ENCODE results near the gene ABCC1. TPM values are rescaled to one million over a fixed set of nuclear protein-coding genes. Genes with fewer than 3 reads are reported as not detected.

Gene ABCC1
- total and polyA plus RNA-seq, 2 of the 8 experiments (the other 6 are each of a cell fraction or from before 2014, with no cell fraction given): 42.6 to 66.8 TPM

DNA sequence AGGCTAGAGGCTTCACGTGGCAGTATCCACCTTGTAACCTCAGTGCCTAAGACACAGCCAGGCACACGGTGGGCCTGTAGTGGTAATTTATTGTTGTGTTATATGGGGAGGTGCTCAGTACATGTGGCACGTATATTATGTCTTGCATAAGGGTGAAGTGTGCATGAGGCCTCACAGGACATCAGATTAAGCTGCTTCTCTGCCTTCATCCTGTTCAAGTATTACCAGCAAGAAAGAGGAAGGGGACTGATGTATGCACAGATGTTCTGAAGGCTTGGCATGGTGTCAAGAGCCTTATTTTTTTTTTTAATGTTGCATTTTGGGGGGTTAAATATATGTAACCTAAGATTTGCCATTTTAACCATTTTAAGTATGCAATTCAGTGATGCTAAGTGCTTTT lies 71.6 kb downstream of the ABCC1 start:
- WGBS, 2 experiments (ENCODE audit: extremely low coverage in 1 of 2, insufficient coverage in 1 of 2, insufficient read length in 1 of 2, insufficient replicate concordance in 2 of 2, low coverage in 1 of 2, low lambda C conversion rate in 2 of 2, missing lambda C conversion rate in 1 of 2): 93% methylated on average over 3 of the region's 3 CpGs; no CpG with 5 or more reads in 1 of the 2 experiments
- DNase-seq (ENCODE audit: low read depth in 1 of 2, low spot score in 2 of 2) (no peak), FAIRE-seq (no peak)
- no peaks in the 10 kb centered on the region for H3K27me3 ChIP-seq (replicated peaks in 1 of 4; ENCODE audit: control insufficient read depth in 3 of 4, extremely low read depth in 1 of 4, insufficient read depth in 3 of 4, low read length in 3 of 4)
- H3K79me2 ChIP-seq (ENCODE audit: control insufficient read depth in 1 of 2, insufficient read depth in 2 of 2, low read length in 2 of 2): peaks cover 0 to 6% of the 10 kb centered on the region in 2 experiments; a peak in 1 of 4 replicates
- no peaks in the 10 kb centered on the region; a peak in 1 of 7 replicates for H3K4me1 ChIP-seq (replicated peaks in 1 of 4; ENCODE audit: control insufficient read depth in 3 of 4, insufficient read depth in 4 of 4, low read length in 3 of 4)
- ChIA-PET POLR2A (ENCODE audit: partially characterized antibody) (interaction anchor here (1.0 kb wide), 1 partner anchor 16 kb away, joined by 3 read pairs; no protein-coding TSS in a partner anchor), CTCF (ENCODE audit: partially characterized antibody) (no interaction called here)
- H3K56ac ChIP-seq (replicated peaks; ENCODE audit: insufficient read length, low read depth, low read length): no peak overlapping the region
- no peak overlapping the region for H2AK5ac ChIP-seq (ENCODE audit: low read depth, low read length)
- peaks cover 2% of the 10 kb centered on the region; the same call in 1 of the 2 replicates for H3K79me1 ChIP-seq (ENCODE audit: low read depth, low read length)
- H4K5ac ChIP-seq (ENCODE audit: insufficient read length, low read depth, low read length): no peak overlapping the region
- H4K8ac ChIP-seq (ENCODE audit: extremely low read depth, insufficient read depth, low read length): no peak overlapping the region
- no peak overlapping the region for H3K18ac ChIP-seq (ENCODE audit: extremely low read depth, low read length)
- H3K4ac ChIP-seq (replicated peaks; ENCODE audit: insufficient read length, low read depth, low read length): no peak overlapping the region
- no peak overlapping the region for H3K4me2 ChIP-seq (ENCODE audit: insufficient read depth in 1 of 2, low read depth in 2 of 2, low read length in 2 of 2)
- no peak overlapping the region for H3K27ac ChIP-seq (ENCODE audit: low read depth, low read length)
- H4K91ac ChIP-seq (replicated peaks; ENCODE audit: insufficient read length, low read length): no peak overlapping the region
- no peaks in the 10 kb centered on the region for H3K23me2 ChIP-seq (ENCODE audit: low read depth, low read length)
- H4K20me1 ChIP-seq (replicated peaks in 1 of 2; ENCODE audit: control insufficient read depth in 1 of 2, insufficient read depth in 2 of 2, low read length in 2 of 2): peaks cover 11 to 13% of the 10 kb centered on the region in 2 experiments
- H2BK5ac ChIP-seq (ENCODE audit: low read depth, low read length): no peak overlapping the region
- H3K23ac ChIP-seq (ENCODE audit: insufficient read length): no peak overlapping the region
- H2BK120ac ChIP-seq (replicated peaks; ENCODE audit: low read depth, low read length): no peak overlapping the region
- H3K36me3 ChIP-seq (ENCODE audit: control insufficient read depth in 2 of 4, insufficient read depth in 4 of 4, low read length in 3 of 4): peaks cover 4 to 31% (median 19%) of the 10 kb centered on the region in 4 experiments; a peak in 7 of 8 replicates
- TF ChIP-seq BCL11A (IDR thresholded peaks at IDR 0.05; ENCODE audit: low read depth in 2 of 2, low read length in 2 of 2): no peak
- no peak for TF ChIP-seq EGR1 (IDR thresholded peaks at IDR 0.05; ENCODE audit: borderline replicate concordance, low read depth, low read length)
- no peak for TF ChIP-seq TAF7 (optimal IDR thresholded peaks at IDR 0.05; ENCODE audit: borderline replicate concordance, low read depth, low read length)
- no peak for TF ChIP-seq SP1 (IDR thresholded peaks at IDR 0.05; ENCODE audit: low read depth, low read length)
- TF ChIP-seq GTF2F1 (IDR thresholded peaks at IDR 0.05; ENCODE audit: borderline replicate concordance, low read depth, low read length): no peak
- TF ChIP-seq JUND (IDR thresholded peaks at IDR 0.05; ENCODE audit: low read length): no peak
- TF ChIP-seq CREB1 (IDR thresholded peaks at IDR 0.05): no peak
- TF ChIP-seq SIX5 (IDR thresholded peaks at IDR 0.05; ENCODE audit: low read depth, low read length): no peak
- no peak overlapping the region for H3K14ac ChIP-seq (ENCODE audit: insufficient read length)
- H2BK15ac ChIP-seq (ENCODE audit: low read length): no peak overlapping the region
- no peaks in the 10 kb centered on the region for H3K9me3 ChIP-seq (ENCODE audit: insufficient read depth in 2 of 2, low read depth in 1 of 2, low read length in 1 of 2)
- H2AFZ ChIP-seq (ENCODE audit: low read length): no peak overlapping the region
- H3K9ac ChIP-seq (replicated peaks in 1 of 4; ENCODE audit: extremely low read depth in 1 of 4, low read depth in 3 of 4, low read length in 3 of 4): no peak overlapping the region
- H2BK20ac ChIP-seq (ENCODE audit: low read length): no peak overlapping the region
- no peak overlapping the region for H3K4me3 ChIP-seq (ENCODE audit: extremely low read depth in 1 of 4, insufficient read depth in 2 of 4, low read depth in 3 of 4, low read length in 4 of 4)
- no peak overlapping the region for H2BK12ac ChIP-seq (ENCODE audit: low read depth, low read length)
